ENCODE results near the gene GPRC5B.

The GPRC5B gene

GRCh38 chr16:19871721-19872120 lies 12.9 kb downstream of the GPRC5B start:
- no peak for DNase-seq

DNA sequence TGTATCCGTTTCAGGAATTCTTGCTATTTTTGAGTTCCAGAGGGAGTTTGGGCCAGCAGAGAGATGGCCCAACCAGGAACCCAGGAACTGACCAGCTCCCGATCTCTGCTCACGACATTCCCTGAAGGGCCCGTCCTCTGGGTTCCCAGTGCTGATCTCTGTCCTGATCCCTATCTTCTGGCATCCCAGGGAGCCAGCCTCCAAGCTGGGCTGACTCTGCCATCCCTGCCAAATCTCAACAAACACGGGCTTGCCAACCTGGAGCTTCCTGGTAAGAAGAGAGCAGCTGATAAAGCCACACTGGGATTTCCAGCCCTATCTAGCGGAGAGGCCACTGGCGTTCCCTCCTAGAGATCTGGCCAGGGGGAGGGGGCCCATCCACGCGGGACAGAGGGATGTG lies 16.2 kb downstream of the GPRC5B start:
- DNase-seq, result no peak

DNA sequence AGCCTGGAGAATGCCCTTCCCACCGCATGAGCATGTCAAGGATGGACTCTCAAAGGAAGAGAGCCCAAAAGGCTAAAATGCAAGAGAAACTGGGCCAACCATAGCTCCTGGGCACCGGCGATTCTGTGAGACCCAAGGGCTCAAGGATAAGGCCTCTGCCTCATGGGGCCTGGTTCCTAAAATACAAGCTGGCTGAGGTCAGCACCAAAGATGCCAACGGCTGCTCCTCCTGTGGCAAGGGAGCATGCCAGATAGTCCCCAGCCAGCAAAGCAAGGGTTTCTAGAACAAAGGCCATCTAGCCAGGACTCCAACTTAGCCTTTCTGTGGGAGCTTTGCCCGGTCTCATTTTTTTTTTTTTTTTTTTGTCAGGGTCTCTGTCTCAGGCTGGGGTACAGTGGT lies 20.1 kb downstream of the GPRC5B start:
- no peak for DNase-seq

GRCh38 chr16:19863990-19864389 lies 20.7 kb downstream of the GPRC5B start:
- DNase-seq, result no peak

- DNase-seq, result no peak
These were observed 22.8 kb downstream of the GPRC5B start for GRCh38 chr16:19861811-19862327.

DNA sequence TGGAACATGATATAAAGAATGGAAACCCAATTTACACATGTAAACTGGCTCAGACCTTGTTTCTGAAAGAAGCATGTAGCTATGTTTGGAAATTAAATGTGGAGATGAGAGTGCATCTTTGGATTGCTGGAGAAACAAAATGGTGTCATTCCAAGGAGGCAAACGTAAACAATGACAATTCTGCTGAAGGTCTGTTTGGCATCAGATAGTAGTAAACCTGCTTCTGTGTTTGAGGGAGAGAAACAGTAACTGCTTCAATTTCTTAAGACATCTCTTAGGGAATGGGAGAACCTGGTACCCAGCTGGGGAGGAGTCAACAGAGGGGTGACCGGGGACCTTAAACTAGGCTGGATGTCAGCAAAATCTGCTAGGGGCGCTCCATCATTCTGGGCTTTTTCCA lies 23.5 kb downstream of the GPRC5B start:
- no peak for DNase-seq

DNA sequence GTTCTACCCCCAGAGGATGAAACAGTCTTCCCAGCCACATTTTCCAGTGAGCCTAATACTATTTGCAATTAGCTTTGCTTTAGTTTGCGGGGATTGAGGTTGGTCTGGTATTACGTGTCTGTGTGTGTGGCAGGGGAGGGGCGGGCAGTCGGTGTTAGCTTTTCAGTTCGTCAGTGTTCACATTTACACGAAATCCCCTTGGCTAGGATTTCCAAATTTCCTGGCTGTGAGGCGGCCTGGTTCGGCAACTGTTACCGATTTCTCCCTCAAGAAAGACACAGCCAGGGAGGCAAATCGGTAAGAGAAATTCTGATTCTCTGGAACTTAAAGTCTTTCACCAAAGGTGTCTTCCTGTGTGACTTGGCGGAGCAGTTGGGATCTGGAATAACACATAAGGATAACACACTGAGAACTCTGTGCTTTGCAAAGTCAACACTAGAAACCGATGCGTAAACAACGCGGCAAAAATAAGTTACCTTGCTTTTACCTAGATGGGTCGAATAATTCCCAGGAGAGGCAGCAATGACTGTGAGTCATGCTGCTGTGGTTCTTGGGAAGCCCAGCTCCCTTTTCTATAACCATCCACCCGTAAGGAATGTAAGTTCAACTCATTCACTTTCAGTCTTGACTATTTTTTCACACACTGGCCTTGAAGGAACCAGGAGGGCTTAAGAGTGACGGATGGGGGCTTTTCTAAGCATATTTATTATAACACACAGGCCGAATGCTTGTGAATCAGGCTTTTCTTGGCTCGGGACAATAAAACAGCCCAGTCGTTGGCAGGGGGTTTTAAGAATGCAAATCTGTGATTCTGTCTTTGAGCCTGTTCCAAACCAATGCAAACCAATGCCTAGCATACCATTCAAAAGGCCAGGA lies 24.2 kb downstream of the GPRC5B start:
- DNase-seq, result no peak

DNA sequence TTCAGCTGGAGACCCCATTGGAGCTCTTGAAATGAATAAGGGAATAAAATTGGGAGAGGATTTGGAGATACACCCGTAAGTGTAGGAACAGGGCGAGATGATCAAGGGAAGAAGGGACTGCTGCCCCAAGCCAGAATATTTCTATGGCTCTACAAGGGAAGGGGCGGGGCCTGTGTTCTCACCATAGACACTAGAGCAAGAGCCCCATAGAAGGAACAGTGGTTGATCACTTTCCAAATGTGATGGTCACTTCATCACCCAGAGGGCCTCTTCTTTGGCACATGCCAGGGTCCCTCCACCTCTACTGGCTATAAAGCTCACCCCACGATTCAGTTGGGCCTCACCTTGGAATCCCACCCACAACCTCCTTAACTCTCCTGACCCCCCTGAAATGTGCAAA lies 25.0 kb downstream of the GPRC5B start:
- DNase-seq, result no peak

DNA sequence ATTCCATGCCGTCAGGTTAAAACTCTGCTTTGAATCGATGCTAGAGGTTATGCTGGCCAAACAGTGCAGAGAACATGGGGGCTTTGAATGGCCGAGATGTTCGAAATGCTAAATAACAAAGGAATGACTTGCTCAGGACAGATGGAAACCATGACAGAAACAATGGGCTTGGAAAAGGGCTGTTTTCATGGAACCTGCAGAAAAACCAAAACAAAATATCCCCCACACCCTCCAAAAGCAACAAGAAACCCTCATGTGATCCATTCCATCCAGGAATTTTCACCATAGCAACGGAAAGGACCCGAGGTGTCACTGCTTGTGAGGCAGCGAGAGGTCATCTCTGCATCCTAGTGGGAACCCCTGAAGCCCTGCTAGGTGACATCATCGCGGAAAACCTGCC lies 25.5 kb downstream of the GPRC5B start:
- DNase-seq, result no peak

DNA sequence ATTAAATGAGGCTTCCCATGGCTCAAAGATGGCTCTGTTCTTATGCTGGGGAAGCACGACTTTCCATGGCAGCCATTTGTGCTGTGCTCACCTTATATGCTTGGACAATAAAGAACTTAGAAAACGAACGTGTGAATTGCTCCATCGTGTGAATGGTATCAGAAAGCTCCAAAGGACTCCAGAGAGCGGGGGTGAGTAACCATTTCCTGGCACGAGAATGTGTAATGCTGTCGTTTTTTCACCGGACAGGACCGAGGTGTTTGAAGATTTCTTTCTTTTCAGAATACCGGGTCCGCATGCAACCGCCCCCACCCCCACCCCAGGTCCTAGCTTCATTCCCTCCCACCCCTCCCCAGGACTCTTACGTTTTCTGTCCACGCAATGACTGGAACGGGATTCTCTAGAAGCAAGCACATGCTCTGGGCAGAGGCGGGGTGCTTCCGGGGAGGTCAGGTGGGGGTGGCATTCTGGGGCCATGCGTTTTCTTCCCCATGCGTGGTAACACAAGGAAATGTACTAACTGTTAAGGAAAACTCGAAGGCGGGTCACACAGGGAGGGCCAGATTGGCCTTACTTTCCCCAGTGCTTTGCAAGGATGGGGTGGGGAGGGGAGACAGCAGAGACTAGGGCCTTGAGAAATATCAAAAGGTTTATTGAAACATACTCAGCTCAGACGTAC lies 26.2 kb downstream of the GPRC5B start:
- no peak for DNase-seq

DNA sequence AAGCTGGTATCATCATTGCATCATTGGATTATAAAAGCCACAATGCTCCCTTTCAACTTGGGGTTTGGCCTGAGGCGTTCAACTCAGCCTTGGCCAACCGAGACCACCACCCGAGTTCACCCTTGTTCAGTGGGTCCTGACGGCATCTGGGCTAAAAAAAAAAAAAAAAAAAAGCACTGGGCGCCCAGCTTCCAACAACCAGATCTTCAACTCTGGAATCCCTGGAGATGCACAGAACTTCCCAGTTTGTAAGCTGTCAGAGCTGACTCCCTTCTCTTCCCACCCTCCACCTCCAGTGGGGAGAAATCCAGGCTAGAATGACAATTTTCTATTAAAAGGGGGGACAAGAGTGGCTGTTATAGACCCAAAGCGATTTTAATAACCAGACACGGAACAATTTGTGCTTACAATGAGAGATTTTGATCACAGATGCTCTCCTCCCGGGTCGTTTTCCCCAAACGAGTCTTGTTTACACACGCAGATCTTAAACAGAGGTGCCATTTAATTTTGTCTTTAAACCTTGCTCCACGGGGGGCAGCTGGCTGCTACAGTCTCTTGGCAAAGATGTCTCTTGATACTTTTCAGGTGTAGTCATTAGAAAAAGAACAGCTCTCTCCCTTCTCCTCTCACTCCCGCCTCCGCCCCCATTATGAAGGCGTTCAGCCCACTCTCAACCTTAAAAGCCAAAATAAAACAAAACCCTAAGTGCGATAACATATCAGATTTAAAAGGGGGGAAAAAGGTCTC lies 26.9 kb downstream of the GPRC5B start:
- DNase-seq, result no peak

GRCh38 chr16:19856120-19856519 lies 28.5 kb downstream of the GPRC5B start:
- no peak for DNase-seq

GRCh38 chr16:19854543-19854876 lies 30.1 kb downstream of the GPRC5B start:
- DNase-seq, result no peak

- no peak for DNase-seq
These were observed 30.7 kb downstream of the GPRC5B start for GRCh38 chr16:19853742-19854542.

- DNase-seq, result no peak
These were observed 31.4 kb downstream of the GPRC5B start for GRCh38 chr16:19853132-19853741.

- DNase-seq, result no peak
These were observed 33.2 kb downstream of the GPRC5B start for GRCh38 chr16:19851476-19851875.

DNA sequence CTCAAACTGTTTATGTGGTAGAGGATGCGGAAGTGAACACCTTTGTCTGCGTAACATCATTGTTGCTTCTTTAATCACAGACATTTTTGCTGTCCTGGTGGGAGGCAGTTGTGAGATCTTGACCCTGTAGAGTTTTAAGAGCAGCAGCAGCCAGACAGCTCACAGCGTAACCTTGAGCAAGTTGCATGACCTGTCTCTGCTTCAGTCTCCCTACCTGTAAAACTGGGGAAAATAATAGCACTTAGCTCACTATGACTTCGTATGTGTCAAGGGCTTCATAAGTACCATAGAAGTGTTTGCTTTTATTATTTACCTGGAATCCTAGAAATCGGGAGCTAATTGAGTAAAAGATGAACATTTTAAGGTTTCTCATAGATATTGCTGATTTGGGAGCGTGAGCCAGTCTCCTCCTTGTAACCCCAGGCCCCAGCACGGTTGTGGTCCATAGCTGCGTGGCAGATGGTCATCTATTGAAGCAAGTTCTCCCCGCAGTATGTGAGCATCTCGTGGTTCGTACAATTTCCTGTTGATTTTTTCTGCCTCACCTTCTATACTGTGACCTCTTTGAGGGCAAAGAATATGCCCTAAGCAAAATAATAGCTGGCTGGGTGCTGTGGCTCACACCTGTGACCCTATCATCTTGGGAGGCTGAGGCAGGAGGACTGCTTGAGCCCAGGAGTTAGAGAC lies 34.4 kb downstream of the GPRC5B start:
- DNase-seq, result no peak

GRCh38 chr16:19848756-19849155 lies 35.9 kb downstream of the GPRC5B start:
- DNase-seq, result no peak

DNA sequence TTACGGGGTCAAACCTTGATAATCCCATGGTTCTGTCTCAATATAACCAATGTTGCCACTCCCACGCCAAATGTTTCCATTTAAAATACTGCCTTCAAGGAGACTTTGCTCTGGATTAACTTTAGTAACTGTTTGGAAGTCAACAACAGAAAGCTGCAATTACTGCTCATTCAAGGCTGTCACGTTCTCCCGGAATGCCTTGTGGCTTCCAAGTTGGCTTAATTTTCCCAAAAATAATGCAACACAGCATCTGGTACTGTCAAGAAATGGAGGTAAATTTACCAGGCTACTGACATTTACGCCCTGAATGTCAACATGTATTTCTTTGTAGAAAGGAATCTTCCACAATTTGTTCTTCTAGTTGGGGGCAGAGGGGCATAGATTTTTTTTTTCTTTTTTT lies 38.2 kb downstream of the GPRC5B start:
- no peak for DNase-seq

- no peak for DNase-seq
These were observed 39.6 kb downstream of the GPRC5B start for GRCh38 chr16:19844945-19845641.

- DNase-seq, result no peak
These were observed 41.3 kb downstream of the GPRC5B start for GRCh38 chr16:19843371-19843770.

Data from stimulated activated CD4-positive, alpha-beta T cell treated with anti-CD3 and anti-CD28 coated beads, Interleukin-4, amount 100 ng/mL, for 4 hours (primary cell).